Adrenal gland (tissue), 19 donors: ENCODE measurements around the gene TIGD4. TPM values are rescaled to one million over a fixed set of nuclear protein-coding genes. Genes with fewer than 3 reads are reported as not detected.
A peak's percentile ranks its signal among the peaks of the same experiment; 100 is the strongest.

Source experiments
- DNase-seq, 7 donors: peaks; one replicate each; pipeline ENCODE4 v3.0.0-alpha.2; 2019 to 2020
- H3K27ac ChIP-seq, 5 donors: fragments of 200-600 bp; sonication (generic) in 4 of 5; 1 replicate in 3 of 5; 2 replicates in 2 of 5; pipeline versions ENCODE4 v1.5.1 to v1.8.0; 2016 to 2020; ENCODE audit warnings: mild to moderate bottlenecking in 1 of 5
- H3K27me3 ChIP-seq: fragments of 200-600 bp; 2 replicates; pipeline ENCODE4 v1.8.0; 2021
- H3K36me3 ChIP-seq, 2 donors: fragments of 200-600 bp; replicated peaks in 1 of 2; 1 replicate in 1 of 2; 2 replicates in 1 of 2; pipeline versions ENCODE4 v1.5.1 to v1.8.0; 2018 to 2022
- H3K4me1 ChIP-seq, 2 donors: fragments of 200-600 bp; replicated peaks in 1 of 2; 1 replicate in 1 of 2; 2 replicates in 1 of 2; pipeline versions ENCODE4 v1.5.1 to v1.8.0; 2018 to 2021
- H3K4me3 ChIP-seq, 4 donors: fragments of 200-600 bp; sonication (generic) in 3 of 4; one replicate each; pipeline ENCODE4 v1.5.1; 2016 to 2018
- H3K9me3 ChIP-seq, 3 donors: fragments of 200-600 bp; sonication (generic) in 1 of 3; replicated peaks in 1 of 3; 1 replicate in 2 of 3; 2 replicates in 1 of 3; pipeline versions ENCODE4 v1.5.1 to v1.8.0; 2016 to 2021
- CTCF ChIP-seq, 6 experiments: fragments of 450-650 bp in 4 of 6; fragments of 200-600 bp in 2 of 6; sonication (generic) in 1 of 6; IDR thresholded peaks; 1 replicate in 5 of 6; 2 replicates in 1 of 6; pipeline versions ENCODE4 v1.5.1 to v1.8.0; 2016 to 2021; ENCODE audit warnings: antibody characterized with exemption in 6 of 6, mild to moderate bottlenecking in 2 of 6, moderate library complexity in 1 of 6
- POLR2A ChIP-seq, 2 donors: fragments of 450-650 bp; IDR thresholded peaks; one replicate each; pipeline ENCODE4 v1.6.1; 2017; ENCODE audit warnings: antibody characterized with exemption in 2 of 2, mild to moderate bottlenecking in 2 of 2, moderate library complexity in 1 of 2
- WGBS, 4 donors: extraction: QIAGEN DNeasy Blood & Tissue Kit in 2 of 4; methylation state at CpG; one replicate each; pipeline versions ENCODE4 v1.1.5 to v1.1.7; 2013 to 2017; 5-methylcytosine and 5-hydroxymethylcytosine counted together
- intact Hi-C, 2 donors: fragments of 100-400 bp; cut with DNase I; formaldehyde crosslinking; loops; one replicate each; pipeline versions ENCODE4 v1.14.1 to v1.15.0; 2022 to 2023
- long read RNA-seq, 10 donors: library from polyadenylated mRNA in 3 of 10; unstranded in 2 of 10; stranded (forward) in 1 of 10; transcript quantifications; one replicate each; pipeline ENCODE4 v2.0.0 and lab custom pipeline, GENCODE V29; 2021 to 2026
- polyA plus RNA-seq, 3 donors: library from polyadenylated mRNA; stranded (reverse); fragments of 200-250 nt in 2 of 3; fragments of 350-450 nt in 1 of 3; fragmentation: Illumina TruSeq in 1 of 3; extraction: RNeasy Lipid Tissue Mini Kit (QIAGEN cat#74804) in 1 of 3; gene quantifications; one replicate each; pipeline ENCODE4 v1.2.3, GENCODE V29; 2013 to 2014
- total RNA-seq, 9 donors: library from RNA; depleted of rRNA in 4 of 9; stranded (reverse); fragments of >200 nt in 4 of 9; fragments of 120-200 nt in 1 of 9; fragmentation: NEBNext Ultra II Directional in 1 of 9; extraction: Animal tissue kit (Norgen Biotek cat#: 25700) in 1 of 9; gene quantifications; one replicate each; pipeline versions ENCODE4 v1.1.0 to v1.2.4, GENCODE V29; 2013 to 2023
- donor health status: healthy with polysubstance abuse.
- donor health status: Bipolar disorder and iron deficiency.
- donor health status: DM: yes; HTN: yes; CAD: no.
- donor health status: DM: no; HTN: no; CAD: no.
- donor health status: DM: no; HTN: no; CAD: no.
- donor health status: DM: yes; HTN: yes; CAD: no.

Gene TIGD4
- 1 to 10 TPM in 1 of 9 donors, under 1 TPM in 7, not detected in 1; 0.28 to 2.0 (median 0.35) TPM for total RNA-seq
- polyA plus RNA-seq, result under 1 TPM; 0.08 to 0.60 (median 0.10) TPM
- long read RNA-seq, donor 1, result 0 reads
- long read RNA-seq, donor 2, result 0 reads
- long read RNA-seq, donor 3, result 0 reads
- long read RNA-seq, donor 4, result 0 reads
- long read RNA-seq, donor 5, result 0 reads
- long read RNA-seq, donor 6, result 0 reads
- long read RNA-seq, donor 7, result 0 reads
- long read RNA-seq, donor 8, result 0 reads
- long read RNA-seq, donor 9, result 0 reads
- long read RNA-seq, donor 10, result 0 reads

GRCh38 chr4:152779513-152780266 is at the start of gene TIGD4, which contains the start of gene ARFIP1:
TIGD4 (minus strand) TSS chr4:152779730; CDS start chr4:152771004, 8,726 bp downstream.
ARFIP1 (plus strand) TSS chr4:152779954; CDS start chr4:152829634, 49,680 bp downstream.
- Histone ChIP-seq H3K27ac (peak within 1 kb of the TSS; percentile 53 to 96 (median 93)), H3K36me3 (no peaks in the 10 kb centered on the region), H3K4me3 (peak within 1 kb of the TSS; percentile 19 to 87 (median 72)), H3K4me1 (peaks cover 6 to 27% of the 10 kb centered on the region in 2 donors), H3K27me3 (no peaks in the 10 kb centered on the region), H3K9me3 (no peaks in the 10 kb centered on the region)
- peak; percentile 13 to 73 for TF ChIP-seq POLR2A (IDR thresholded peaks at IDR 0.05)
- TF ChIP-seq CTCF (IDR thresholded peaks at IDR 0.05), result peak in 2 of 6 experiments; percentile 1 to 14
- 0 to 1% (median 0%) methylated on average over 15 to 55 of the region's 55 CpGs for WGBS, 4 donors
- peak; percentile 98 to 99 (median 98) for DNase-seq
- intact Hi-C loops, result loop anchor here in 1 of 2 donors (5.0 kb wide), 1 partner anchor 308 kb away; no protein-coding TSS in a partner anchor

- intact Hi-C loops, result no loop called here
- no peak for DNase-seq
- TF ChIP-seq CTCF (IDR thresholded peaks at IDR 0.05) (no peak), POLR2A (IDR thresholded peaks at IDR 0.05) (no peak)
- H3K27me3 ChIP-seq, result no peaks in the 10 kb centered on the region
- no peaks in the 10 kb centered on the region for H3K36me3 ChIP-seq
- 100% methylated on average over 1 of the region's 1 CpG for WGBS, 4 donors
- no peaks in the 10 kb centered on the region for H3K9me3 ChIP-seq
- no peaks in the 10 kb centered on the region for H3K4me1 ChIP-seq
- no peak overlapping the region for H3K27ac ChIP-seq
- no peak overlapping the region for H3K4me3 ChIP-seq
Measured at GRCh38 chr4:152828122-152828521, 48.6 kb upstream of the TIGD4 start.

- no peak for DNase-seq
- intact Hi-C loops, result no loop called here
Measured at GRCh38 chr4:152825336-152825735, 45.8 kb upstream of the TIGD4 start.

More at GRCh38 chr4:152825336-152825735, 45.8 kb upstream of the TIGD4 start:
- H3K9me3 ChIP-seq, result no peaks in the 10 kb centered on the region
- H3K4me3 ChIP-seq, result no peak overlapping the region
- TF ChIP-seq POLR2A (IDR thresholded peaks at IDR 0.05), result no peak
- TF ChIP-seq CTCF (IDR thresholded peaks at IDR 0.05), result no peak
- H3K27me3 ChIP-seq, result no peaks in the 10 kb centered on the region
- H3K36me3 ChIP-seq, result no peaks in the 10 kb centered on the region
- H3K27ac ChIP-seq, result no peak overlapping the region
- no peaks in the 10 kb centered on the region for H3K4me1 ChIP-seq
